GM12878 (cell line): Measurements from ENCODE around the gene STON1.
"Not testable (repeated sequence)": the region's sequence is repeated elsewhere in the genome, so short reads cannot be mapped to it uniquely, and the experiment has no call there.

Experiments
- ZNF274 ChIP-seq: IDR thresholded peaks from one replicate; pipeline ENCODE4 v1.8.0; 2011; ENCODE audit not compliant: insufficient read length, insufficient read depth
- ZSCAN29 ChIP-seq: fragments of 450-650 bp; IDR thresholded peaks from 2 replicates; pipeline ENCODE4 v1.6.1; 2017; ENCODE audit warnings: mild to moderate bottlenecking, moderate library complexity
- TF ChIP-seq, protein P1 (sequence below), 3 experiments: IDR thresholded peaks in 2 of 3; conservative IDR thresholded peaks in 1 of 3; 2 replicates each; pipeline ENCODE4 v1.5.1; 2011; ENCODE audit warnings: low read depth in 3 of 3, low read length in 3 of 3, mild to moderate bottlenecking in 3 of 3, control low read depth in 2 of 3, moderate library complexity in 2 of 3, inconsistent platforms in 1 of 3, mixed read lengths in 1 of 3; ENCODE audit not compliant: control insufficient read depth in 2 of 3, insufficient read depth in 1 of 3; ENCODE audit errors: extremely low read depth in 1 of 3
- TF ChIP-seq, protein P2 (sequence below): fragments of 450-650 bp; IDR thresholded peaks from 2 replicates; pipeline ENCODE4 v1.6.1; 2017; ENCODE audit warnings: low read depth, mild to moderate bottlenecking, moderate library complexity
- TF ChIP-seq, protein P3 (sequence below): IDR thresholded peaks from 2 replicates; pipeline ENCODE4 v1.6.1; 2011; ENCODE audit warnings: borderline replicate concordance, low read depth, mild to moderate bottlenecking, moderate library complexity, low read length; ENCODE audit not compliant: insufficient read depth, poor library complexity, severe bottlenecking
- TF ChIP-seq, protein P4 (sequence below): IDR thresholded peaks from 2 replicates; pipeline ENCODE4 v1.6.1; 2012; ENCODE audit warnings: mild to moderate bottlenecking, low read depth, low read length

DNA sequence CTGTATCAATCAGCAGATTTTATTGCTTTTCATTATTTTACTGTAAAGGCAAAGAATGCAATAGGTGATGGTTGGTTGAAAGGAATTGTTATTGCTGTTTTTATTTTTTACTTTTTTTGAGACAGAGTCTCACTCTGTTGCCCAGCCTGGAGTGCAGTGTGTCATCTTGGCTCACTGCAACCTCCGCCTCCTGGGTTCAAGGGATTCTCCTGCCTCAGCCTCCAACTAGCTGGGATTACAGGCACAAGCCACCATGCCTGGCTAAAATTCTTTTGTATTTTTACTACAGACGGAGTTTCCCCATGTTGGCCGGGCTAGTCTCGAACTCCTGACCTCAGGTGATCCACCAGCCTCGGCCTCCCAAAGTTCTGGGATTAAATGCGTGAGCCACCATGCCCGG, 66.8 kb downstream of the STON1 start:
- TF ChIP-seq, protein P1, sequence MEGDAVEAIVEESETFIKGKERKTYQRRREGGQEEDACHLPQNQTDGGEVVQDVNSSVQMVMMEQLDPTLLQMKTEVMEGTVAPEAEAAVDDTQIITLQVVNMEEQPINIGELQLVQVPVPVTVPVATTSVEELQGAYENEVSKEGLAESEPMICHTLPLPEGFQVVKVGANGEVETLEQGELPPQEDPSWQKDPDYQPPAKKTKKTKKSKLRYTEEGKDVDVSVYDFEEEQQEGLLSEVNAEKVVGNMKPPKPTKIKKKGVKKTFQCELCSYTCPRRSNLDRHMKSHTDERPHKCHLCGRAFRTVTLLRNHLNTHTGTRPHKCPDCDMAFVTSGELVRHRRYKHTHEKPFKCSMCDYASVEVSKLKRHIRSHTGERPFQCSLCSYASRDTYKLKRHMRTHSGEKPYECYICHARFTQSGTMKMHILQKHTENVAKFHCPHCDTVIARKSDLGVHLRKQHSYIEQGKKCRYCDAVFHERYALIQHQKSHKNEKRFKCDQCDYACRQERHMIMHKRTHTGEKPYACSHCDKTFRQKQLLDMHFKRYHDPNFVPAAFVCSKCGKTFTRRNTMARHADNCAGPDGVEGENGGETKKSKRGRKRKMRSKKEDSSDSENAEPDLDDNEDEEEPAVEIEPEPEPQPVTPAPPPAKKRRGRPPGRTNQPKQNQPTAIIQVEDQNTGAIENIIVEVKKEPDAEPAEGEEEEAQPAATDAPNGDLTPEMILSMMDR (IDR thresholded peaks at IDR 0.05 in 2 of 3, conservative IDR thresholded peaks at IDR 0.05 in 1 of 3; ENCODE audit: control insufficient read depth in 2 of 3, extremely low read depth in 1 of 3, insufficient read depth in 1 of 3, low read depth in 3 of 3, low read length in 3 of 3): not testable (repeated sequence)
- TF ChIP-seq, protein P2, sequence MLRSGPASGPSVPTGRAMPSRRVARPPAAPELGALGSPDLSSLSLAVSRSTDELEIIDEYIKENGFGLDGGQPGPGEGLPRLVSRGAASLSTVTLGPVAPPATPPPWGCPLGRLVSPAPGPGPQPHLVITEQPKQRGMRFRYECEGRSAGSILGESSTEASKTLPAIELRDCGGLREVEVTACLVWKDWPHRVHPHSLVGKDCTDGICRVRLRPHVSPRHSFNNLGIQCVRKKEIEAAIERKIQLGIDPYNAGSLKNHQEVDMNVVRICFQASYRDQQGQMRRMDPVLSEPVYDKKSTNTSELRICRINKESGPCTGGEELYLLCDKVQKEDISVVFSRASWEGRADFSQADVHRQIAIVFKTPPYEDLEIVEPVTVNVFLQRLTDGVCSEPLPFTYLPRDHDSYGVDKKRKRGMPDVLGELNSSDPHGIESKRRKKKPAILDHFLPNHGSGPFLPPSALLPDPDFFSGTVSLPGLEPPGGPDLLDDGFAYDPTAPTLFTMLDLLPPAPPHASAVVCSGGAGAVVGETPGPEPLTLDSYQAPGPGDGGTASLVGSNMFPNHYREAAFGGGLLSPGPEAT: not testable (repeated sequence)
- TF ChIP-seq, protein P3, sequence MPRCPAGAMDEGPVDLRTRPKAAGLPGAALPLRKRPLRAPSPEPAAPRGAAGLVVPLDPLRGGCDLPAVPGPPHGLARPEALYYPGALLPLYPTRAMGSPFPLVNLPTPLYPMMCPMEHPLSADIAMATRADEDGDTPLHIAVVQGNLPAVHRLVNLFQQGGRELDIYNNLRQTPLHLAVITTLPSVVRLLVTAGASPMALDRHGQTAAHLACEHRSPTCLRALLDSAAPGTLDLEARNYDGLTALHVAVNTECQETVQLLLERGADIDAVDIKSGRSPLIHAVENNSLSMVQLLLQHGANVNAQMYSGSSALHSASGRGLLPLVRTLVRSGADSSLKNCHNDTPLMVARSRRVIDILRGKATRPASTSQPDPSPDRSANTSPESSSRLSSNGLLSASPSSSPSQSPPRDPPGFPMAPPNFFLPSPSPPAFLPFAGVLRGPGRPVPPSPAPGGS: not testable (repeated sequence)
- not testable (repeated sequence) for TF ChIP-seq ZSCAN29, ZNF274
- TF ChIP-seq, protein P4, sequence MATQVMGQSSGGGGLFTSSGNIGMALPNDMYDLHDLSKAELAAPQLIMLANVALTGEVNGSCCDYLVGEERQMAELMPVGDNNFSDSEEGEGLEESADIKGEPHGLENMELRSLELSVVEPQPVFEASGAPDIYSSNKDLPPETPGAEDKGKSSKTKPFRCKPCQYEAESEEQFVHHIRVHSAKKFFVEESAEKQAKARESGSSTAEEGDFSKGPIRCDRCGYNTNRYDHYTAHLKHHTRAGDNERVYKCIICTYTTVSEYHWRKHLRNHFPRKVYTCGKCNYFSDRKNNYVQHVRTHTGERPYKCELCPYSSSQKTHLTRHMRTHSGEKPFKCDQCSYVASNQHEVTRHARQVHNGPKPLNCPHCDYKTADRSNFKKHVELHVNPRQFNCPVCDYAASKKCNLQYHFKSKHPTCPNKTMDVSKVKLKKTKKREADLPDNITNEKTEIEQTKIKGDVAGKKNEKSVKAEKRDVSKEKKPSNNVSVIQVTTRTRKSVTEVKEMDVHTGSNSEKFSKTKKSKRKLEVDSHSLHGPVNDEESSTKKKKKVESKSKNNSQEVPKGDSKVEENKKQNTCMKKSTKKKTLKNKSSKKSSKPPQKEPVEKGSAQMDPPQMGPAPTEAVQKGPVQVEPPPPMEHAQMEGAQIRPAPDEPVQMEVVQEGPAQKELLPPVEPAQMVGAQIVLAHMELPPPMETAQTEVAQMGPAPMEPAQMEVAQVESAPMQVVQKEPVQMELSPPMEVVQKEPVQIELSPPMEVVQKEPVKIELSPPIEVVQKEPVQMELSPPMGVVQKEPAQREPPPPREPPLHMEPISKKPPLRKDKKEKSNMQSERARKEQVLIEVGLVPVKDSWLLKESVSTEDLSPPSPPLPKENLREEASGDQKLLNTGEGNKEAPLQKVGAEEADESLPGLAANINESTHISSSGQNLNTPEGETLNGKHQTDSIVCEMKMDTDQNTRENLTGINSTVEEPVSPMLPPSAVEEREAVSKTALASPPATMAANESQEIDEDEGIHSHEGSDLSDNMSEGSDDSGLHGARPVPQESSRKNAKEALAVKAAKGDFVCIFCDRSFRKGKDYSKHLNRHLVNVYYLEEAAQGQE: not testable (repeated sequence)
